Smooth muscle cell (in vitro differentiated cells): Measurements from ENCODE around the gene OVOL3. TPM values are rescaled to one million over a fixed set of nuclear protein-coding genes. Genes with fewer than 3 reads are reported as not detected.
A peak's percentile ranks its signal among the peaks of the same experiment; 100 is the strongest.

Source experiments
- DNase-seq: peaks from one replicate; lab custom pipeline; 2025; ENCODE audit not compliant: unreplicated experiment; lab: John Stamatoyannopoulos, UW
- H2AFZ ChIP-seq: fragments of 200-600 bp; sonication (generic); 2 replicates; pipeline ENCODE4 v1.6.0; 2016; ENCODE audit warnings: antibody characterized with exemption, low read depth, mild to moderate bottlenecking
- H3F3A ChIP-seq: fragments of 200-600 bp; sonication (generic); 2 replicates; pipeline ENCODE4 v1.6.0; 2017; ENCODE audit warnings: antibody characterized with exemption, low read depth
- H3K27ac ChIP-seq: fragments of 200-600 bp; sonication (generic); 2 replicates; pipeline ENCODE4 v1.5.1; 2016; ENCODE audit warnings: low read depth, mild to moderate bottlenecking
- H3K27me3 ChIP-seq: fragments of 200-600 bp; sonication (generic); 2 replicates; pipeline ENCODE4 v1.6.1; 2016; ENCODE audit warnings: low read depth, mild to moderate bottlenecking
- H3K36me3 ChIP-seq: fragments of 200-600 bp; sonication (generic); 2 replicates; pipeline ENCODE4 v1.5.1; 2016; ENCODE audit warnings: low read depth
- H3K4me1 ChIP-seq: fragments of 200-600 bp; sonication (generic); 2 replicates; pipeline ENCODE4 v1.5.1; 2016; ENCODE audit warnings: low read depth
- H3K4me2 ChIP-seq: fragments of 200-600 bp; sonication (generic); 2 replicates; pipeline ENCODE4 v1.6.0; 2016; ENCODE audit warnings: mild to moderate bottlenecking
- H3K4me3 ChIP-seq: fragments of 200-600 bp; sonication (generic); 2 replicates; pipeline ENCODE4 v1.5.1; 2016; ENCODE audit warnings: mild to moderate bottlenecking
- H3K79me2 ChIP-seq: fragments of 200-600 bp; sonication (generic); 2 replicates; pipeline ENCODE4 v1.6.0; 2016; ENCODE audit warnings: low read depth, mild to moderate bottlenecking
- H3K9ac ChIP-seq: fragments of 200-600 bp; sonication (generic); 2 replicates; pipeline ENCODE4 v1.6.0; 2016; ENCODE audit warnings: low read depth
- H3K9me3 ChIP-seq: fragments of 200-600 bp; sonication (generic); replicated peaks from 2 replicates; pipeline ENCODE4 v1.5.1; 2016; ENCODE audit warnings: low read depth
- H4K20me1 ChIP-seq: fragments of 200-600 bp; sonication (generic); 2 replicates; pipeline ENCODE4 v1.6.0; 2016; ENCODE audit warnings: low read depth
- WGBS: methylation state at CpG from one replicate; pipeline ENCODE4 v1.1.7; 2016; ENCODE audit warnings: low lambda C conversion rate; 5-methylcytosine and 5-hydroxymethylcytosine counted together
- polyA plus RNA-seq: library from polyadenylated mRNA; unstranded; fragments of >200 nt; fragmentation: Nextera tagmentation; extraction: Ambion mirVana; gene quantifications from 2 replicates; pipeline ENCODE4 v1.2.1, GENCODE V29; 2016
- total RNA-seq: library from RNA; depleted of rRNA; stranded (reverse); fragments of >200 nt; gene quantifications from 2 replicates; pipeline ENCODE4 v1.2.3, GENCODE V29; 2014
- TF ChIP-seq, protein P1 (sequence below): fragments of 200-600 bp; sonication (generic); IDR thresholded peaks from 2 replicates; pipeline ENCODE4 v1.5.1; 2017; ENCODE audit warnings: borderline replicate concordance, mild to moderate bottlenecking, antibody characterized with exemption; ENCODE audit not compliant: insufficient read depth, poor library complexity, severe bottlenecking

OVOL3 gene
- total and polyA plus RNA-seq, 2 experiments from 2014 or later, result not detected

DNA sequence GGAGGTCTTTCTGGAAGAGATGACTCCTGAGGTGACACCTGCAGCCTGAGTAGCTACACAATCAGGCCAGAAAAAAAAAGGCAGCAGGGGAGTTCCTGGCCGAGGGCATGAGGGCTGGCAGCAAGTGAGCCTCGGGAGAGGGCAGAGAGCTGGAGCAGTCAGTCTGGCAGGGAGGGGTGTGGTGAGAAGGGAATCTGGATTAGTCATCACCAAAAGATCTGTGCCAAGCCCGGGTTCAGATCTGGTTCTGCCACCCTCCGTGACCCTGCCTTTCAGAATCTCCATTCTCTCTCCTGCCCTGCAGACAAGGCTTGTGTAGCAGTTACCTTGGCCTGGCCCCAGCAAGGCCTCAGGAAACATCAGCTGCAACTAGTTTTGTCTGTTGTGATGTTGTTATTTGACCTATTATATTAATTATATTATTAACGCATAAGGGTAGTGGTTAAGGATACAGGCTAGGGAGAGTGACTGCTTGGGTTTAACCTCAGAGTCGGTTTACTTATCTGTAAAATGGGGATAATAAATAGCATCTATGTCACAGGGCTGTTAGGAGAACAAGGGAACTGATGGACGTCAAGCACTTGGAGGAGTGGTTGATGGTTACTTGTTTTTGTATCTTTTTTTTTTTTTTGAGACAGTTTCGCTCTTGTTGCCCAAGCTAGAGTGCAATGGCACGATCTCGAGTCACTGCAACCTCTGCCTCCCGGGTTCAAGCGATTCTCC lies 26.2 kb downstream of the OVOL3 start:
- no peaks in the 10 kb centered on the region for H3K9me3 ChIP-seq
- WGBS, result 86% methylated on average over 11 of the region's 12 CpGs
- no peaks in the 10 kb centered on the region for H3K27me3 ChIP-seq
- peaks cover 18% of the 10 kb centered on the region for H3K79me2 ChIP-seq
- H3K4me3 ChIP-seq, result no peak overlapping the region
- H3K4me2 ChIP-seq, result no peak overlapping the region
- peaks cover 5% of the 10 kb centered on the region for H3F3A ChIP-seq
- H3K27ac ChIP-seq, result no peak overlapping the region
- TF ChIP-seq, protein P1, sequence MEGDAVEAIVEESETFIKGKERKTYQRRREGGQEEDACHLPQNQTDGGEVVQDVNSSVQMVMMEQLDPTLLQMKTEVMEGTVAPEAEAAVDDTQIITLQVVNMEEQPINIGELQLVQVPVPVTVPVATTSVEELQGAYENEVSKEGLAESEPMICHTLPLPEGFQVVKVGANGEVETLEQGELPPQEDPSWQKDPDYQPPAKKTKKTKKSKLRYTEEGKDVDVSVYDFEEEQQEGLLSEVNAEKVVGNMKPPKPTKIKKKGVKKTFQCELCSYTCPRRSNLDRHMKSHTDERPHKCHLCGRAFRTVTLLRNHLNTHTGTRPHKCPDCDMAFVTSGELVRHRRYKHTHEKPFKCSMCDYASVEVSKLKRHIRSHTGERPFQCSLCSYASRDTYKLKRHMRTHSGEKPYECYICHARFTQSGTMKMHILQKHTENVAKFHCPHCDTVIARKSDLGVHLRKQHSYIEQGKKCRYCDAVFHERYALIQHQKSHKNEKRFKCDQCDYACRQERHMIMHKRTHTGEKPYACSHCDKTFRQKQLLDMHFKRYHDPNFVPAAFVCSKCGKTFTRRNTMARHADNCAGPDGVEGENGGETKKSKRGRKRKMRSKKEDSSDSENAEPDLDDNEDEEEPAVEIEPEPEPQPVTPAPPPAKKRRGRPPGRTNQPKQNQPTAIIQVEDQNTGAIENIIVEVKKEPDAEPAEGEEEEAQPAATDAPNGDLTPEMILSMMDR, result no peak
- H3K9ac ChIP-seq, result no peak overlapping the region
- no peak overlapping the region for H2AFZ ChIP-seq
- no peak for DNase-seq
- no peaks in the 10 kb centered on the region for H3K36me3 ChIP-seq
- H3K4me1 ChIP-seq, result no peaks in the 10 kb centered on the region
- peaks cover 11% of the 10 kb centered on the region for H4K20me1 ChIP-seq

DNA sequence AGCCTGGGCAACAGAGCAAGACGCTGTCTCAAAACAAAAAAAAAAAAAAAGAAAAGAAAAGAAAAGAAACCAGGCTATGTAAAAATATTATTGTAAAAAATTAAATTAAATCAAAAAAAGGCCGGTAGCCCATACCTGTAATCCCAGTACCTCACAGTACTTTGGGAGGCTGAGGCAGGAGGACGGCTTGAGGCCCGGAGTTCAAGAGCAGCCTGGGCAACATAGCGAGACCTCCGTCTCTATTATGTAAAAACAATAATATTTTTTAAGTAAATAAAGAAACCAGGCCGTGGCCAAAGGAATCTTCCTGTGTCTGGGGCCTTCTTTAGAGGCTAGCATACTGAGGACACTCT lies 28.2 kb downstream of the OVOL3 start:
- Histone ChIP-seq H3K9ac (no peak overlapping the region), H3K36me3 (no peaks in the 10 kb centered on the region), H3K4me1 (no peaks in the 10 kb centered on the region), H3K27ac (peak overlapping the region; percentile 94), H4K20me1 (peaks cover 21% of the 10 kb centered on the region), H3K4me2 (peak overlapping the region; percentile 94), H2AFZ (peak overlapping the region; percentile 82), H3F3A (peaks cover 5% of the 10 kb centered on the region), H3K4me3 (peak overlapping the region; percentile 97), H3K27me3 (no peaks in the 10 kb centered on the region), H3K9me3 (no peaks in the 10 kb centered on the region), H3K79me2 (peaks cover 24% of the 10 kb centered on the region)
- TF ChIP-seq, protein P1, result no peak
- DNase-seq, result no peak
- WGBS, result 62% methylated on average over 7 of the region's 7 CpGs

DNA sequence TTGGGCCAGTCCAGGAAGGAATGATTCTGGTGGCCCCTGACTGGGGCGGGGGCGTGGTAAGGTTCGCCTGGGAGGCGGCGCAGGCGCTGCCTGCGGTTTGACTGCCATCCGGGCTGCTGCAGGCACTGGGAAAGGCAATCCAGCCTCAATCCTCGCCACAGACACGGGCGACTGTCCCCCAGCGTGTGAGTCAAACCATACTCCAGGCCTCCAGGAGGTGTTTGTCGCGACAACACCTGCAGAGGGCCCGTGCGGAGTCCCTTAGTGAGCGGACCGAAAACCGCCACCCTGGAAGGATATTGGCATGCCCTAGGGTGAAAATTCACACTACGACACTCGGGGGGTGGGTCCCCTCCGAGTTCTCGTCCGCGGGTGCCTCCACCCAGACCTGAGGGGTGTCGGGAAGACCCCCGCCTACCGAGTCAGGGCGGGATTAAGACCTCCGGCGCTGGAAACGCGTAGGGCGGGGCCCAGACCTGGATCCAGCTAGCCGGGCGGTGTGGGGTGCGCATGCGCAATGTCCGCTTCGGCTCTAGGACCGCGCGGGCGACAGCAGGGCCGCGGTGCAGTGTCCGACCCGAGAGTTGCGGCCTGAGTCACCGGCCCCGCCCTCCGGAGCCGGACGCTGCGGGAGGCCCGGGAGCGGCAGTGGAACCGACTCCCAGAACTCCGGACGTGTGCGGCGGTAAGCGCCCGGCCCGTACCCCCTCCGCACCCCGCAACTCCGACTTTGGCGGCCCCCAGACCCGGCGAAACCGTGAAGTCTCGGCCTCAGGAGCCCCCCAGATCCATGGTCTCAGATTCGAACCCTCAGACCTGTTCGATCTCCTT lies 28.7 kb downstream of the OVOL3 start, which contains the start of gene CAPNS1:
Gene CAPNS1 (plus strand): TSS at position 594 of the 831 bp plus-strand sequence. CDS start 946 bp downstream, outside the sequence.
- H2AFZ ChIP-seq, result peak within 1 kb of the TSS; percentile 82
- peaks cover under 1% of the 10 kb centered on the region for H3K36me3 ChIP-seq
- H3K27ac ChIP-seq, result peak within 1 kb of the TSS; percentile 94
- no peaks in the 10 kb centered on the region for H3K27me3 ChIP-seq
- TF ChIP-seq, protein P1, result no peak
- DNase-seq, result peak; percentile 87
- H3K9me3 ChIP-seq, result no peaks in the 10 kb centered on the region
- peaks cover 24% of the 10 kb centered on the region for H4K20me1 ChIP-seq
- no peaks in the 10 kb centered on the region for H3K4me1 ChIP-seq
- peak within 1 kb of the TSS; percentile 97 for H3K4me3 ChIP-seq
- peaks cover 5% of the 10 kb centered on the region for H3F3A ChIP-seq
- peak within 1 kb of the TSS; percentile 94 for H3K4me2 ChIP-seq
- WGBS, result under 1% methylated on average over 67 of the region's 75 CpGs
- peaks cover 30% of the 10 kb centered on the region for H3K79me2 ChIP-seq
- peak within 1 kb of the TSS; percentile 97 for H3K9ac ChIP-seq
